Bronchial epithelial cell (primary cell): ENCODE results near the gene FSTL1. TPM values are rescaled to one million over a fixed set of nuclear protein-coding genes. Genes with fewer than 3 reads are reported as not detected.

ENCODE experiments used
- DNase-seq: peaks from one replicate; pipeline ENCODE4 v3.0.0-alpha.2; 2010; ENCODE audit warnings: low read depth
- FAIRE-seq: peaks from 2 replicates; lab custom pipeline; 2011; peaks lifted over from hg19 to GRCh38; lab: Jason Lieb, UNC
- H3K27me3 ChIP-seq: 2 replicates; pipeline ENCODE4 v1.5.1; 2011; ENCODE audit warnings: low read length; ENCODE audit not compliant: control insufficient read depth, insufficient read depth
- H3K36me3 ChIP-seq: 2 replicates; pipeline ENCODE4 v1.5.1; 2011; ENCODE audit warnings: low read length; ENCODE audit not compliant: control insufficient read depth, insufficient read depth
- H3K4me3 ChIP-seq: 2 replicates; pipeline ENCODE4 v1.5.1; 2011; ENCODE audit warnings: mild to moderate bottlenecking, low read depth, low read length, control low read depth
- CTCF ChIP-seq: IDR thresholded peaks from 2 replicates; pipeline ENCODE4 v1.5.1; 2011; ENCODE audit warnings: mild to moderate bottlenecking, moderate library complexity, low read length, control low read depth, inconsistent platforms; ENCODE audit not compliant: insufficient read depth, severe bottlenecking
- total RNA-seq: library from RNA; depleted of rRNA; stranded (reverse); fragments of >200 nt; gene quantifications from 2 replicates; pipeline ENCODE4 v1.2.1, GENCODE V29; 2014

FSTL1 gene
- total RNA-seq, 1 donor from 2014 or later = 45.3 TPM

DNA sequence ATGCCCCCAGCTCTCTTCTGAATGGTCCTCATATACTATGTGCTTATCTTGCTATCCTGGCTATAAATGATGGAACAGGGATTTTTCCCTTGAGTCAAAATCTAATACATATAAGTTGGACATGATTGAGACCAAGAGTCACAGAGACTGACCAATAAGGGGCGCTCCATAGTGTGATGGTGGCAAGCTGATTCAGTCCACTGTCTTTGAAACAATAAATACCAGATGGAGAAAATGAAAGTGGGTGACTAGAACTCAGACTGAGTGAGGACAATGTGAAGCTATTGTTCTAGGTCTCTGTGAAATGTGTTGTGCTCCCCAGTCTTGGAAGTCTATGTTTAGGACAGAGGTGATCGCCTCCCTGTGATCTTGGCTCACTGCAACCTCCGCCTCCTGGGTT lies 10.6 kb upstream of the FSTL1 start:
- no peak for FAIRE-seq

GRCh38 chr3:120460862-120461261 lies 10.1 kb upstream of the FSTL1 start:
- DNase-seq (no peak), FAIRE-seq (no peak)
- H3K36me3 ChIP-seq = no peaks in the 10 kb centered on the region
- TF ChIP-seq CTCF = no peak
- no peaks in the 10 kb centered on the region for H3K27me3 ChIP-seq
- no peak overlapping the region for H3K4me3 ChIP-seq

More for the DNA sequence above, 10.6 kb upstream of the FSTL1 start:
- no peak for DNase-seq
- no peak overlapping the region for H3K4me3 ChIP-seq
- no peaks in the 10 kb centered on the region for H3K27me3 ChIP-seq
- TF ChIP-seq CTCF = no peak
- no peaks in the 10 kb centered on the region for H3K36me3 ChIP-seq

GRCh38 chr3:120460181-120460790 lies 9.5 kb upstream of the FSTL1 start:
- no peak for DNase-seq
- H3K36me3 ChIP-seq = no peaks in the 10 kb centered on the region
- FAIRE-seq = no peak
- H3K27me3 ChIP-seq = no peaks in the 10 kb centered on the region
- no peak for TF ChIP-seq CTCF
- no peak overlapping the region for H3K4me3 ChIP-seq

- Histone ChIP-seq H3K4me3 (no peak overlapping the region), H3K36me3 (no peaks in the 10 kb centered on the region), H3K27me3 (no peaks in the 10 kb centered on the region)
- DNase-seq (no peak), FAIRE-seq (no peak)
- TF ChIP-seq CTCF = no peak
Measured at GRCh38 chr3:120459196-120459595, 8.4 kb upstream of the FSTL1 start.

GRCh38 chr3:120457827-120458226 lies 7.0 kb upstream of the FSTL1 start:
- no peak overlapping the region for H3K4me3 ChIP-seq
- no peak for FAIRE-seq
- no peak for TF ChIP-seq CTCF
- DNase-seq = no peak
- no peaks in the 10 kb centered on the region for H3K36me3 ChIP-seq
- H3K27me3 ChIP-seq = no peaks in the 10 kb centered on the region

- Histone ChIP-seq H3K27me3 (no peaks in the 10 kb centered on the region), H3K4me3 (no peak overlapping the region), H3K36me3 (no peaks in the 10 kb centered on the region)
- TF ChIP-seq CTCF = no peak
- DNase-seq (no peak), FAIRE-seq (no peak)
Measured at GRCh38 chr3:120454076-120454689, 3.4 kb upstream of the FSTL1 start.
